ENCODE measurements around the gene SYAP1.

DNA sequence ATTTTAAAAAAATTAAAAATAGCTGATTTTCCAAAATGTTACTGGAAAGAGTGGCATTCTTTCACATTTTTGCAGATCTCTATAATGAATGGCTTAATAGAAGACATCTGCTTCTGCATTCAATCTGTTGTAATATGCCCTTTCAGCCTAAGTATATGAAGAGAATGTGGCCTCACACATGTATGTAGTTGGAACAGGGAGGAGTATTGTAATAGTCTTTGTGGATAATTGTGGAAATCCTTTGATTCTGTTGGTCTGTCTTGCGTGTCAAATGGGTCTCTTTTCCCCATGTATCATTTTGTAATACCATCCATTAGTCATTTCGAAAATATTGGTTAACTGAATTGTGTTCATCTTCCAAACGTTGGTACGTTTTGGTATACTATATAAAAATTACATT lies 78.4 kb downstream of the SYAP1 start:
- TF ChIP-seq SP1 (IDR thresholded peaks at IDR 0.05) (no peak), RAD21 (IDR thresholded peaks at IDR 0.05) (no peak), NR2F2 (IDR thresholded peaks at IDR 0.05) (no peak), REST (IDR thresholded peaks at IDR 0.05) (no peak), ZBTB33 (IDR thresholded peaks at IDR 0.05) (no peak), YY1 (IDR thresholded peaks at IDR 0.05) (no peak), TAF1 (conservative IDR thresholded peaks at IDR 0.05) (no peak), MAX (IDR thresholded peaks at IDR 0.05) (no peak), EGR1 (IDR thresholded peaks at IDR 0.05; ENCODE audit: low read depth in 2 of 2) (no peak)
- TF ChIP-seq, protein P1, sequence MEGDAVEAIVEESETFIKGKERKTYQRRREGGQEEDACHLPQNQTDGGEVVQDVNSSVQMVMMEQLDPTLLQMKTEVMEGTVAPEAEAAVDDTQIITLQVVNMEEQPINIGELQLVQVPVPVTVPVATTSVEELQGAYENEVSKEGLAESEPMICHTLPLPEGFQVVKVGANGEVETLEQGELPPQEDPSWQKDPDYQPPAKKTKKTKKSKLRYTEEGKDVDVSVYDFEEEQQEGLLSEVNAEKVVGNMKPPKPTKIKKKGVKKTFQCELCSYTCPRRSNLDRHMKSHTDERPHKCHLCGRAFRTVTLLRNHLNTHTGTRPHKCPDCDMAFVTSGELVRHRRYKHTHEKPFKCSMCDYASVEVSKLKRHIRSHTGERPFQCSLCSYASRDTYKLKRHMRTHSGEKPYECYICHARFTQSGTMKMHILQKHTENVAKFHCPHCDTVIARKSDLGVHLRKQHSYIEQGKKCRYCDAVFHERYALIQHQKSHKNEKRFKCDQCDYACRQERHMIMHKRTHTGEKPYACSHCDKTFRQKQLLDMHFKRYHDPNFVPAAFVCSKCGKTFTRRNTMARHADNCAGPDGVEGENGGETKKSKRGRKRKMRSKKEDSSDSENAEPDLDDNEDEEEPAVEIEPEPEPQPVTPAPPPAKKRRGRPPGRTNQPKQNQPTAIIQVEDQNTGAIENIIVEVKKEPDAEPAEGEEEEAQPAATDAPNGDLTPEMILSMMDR (IDR thresholded peaks at IDR 0.05; ENCODE audit: low read depth, low read length, missing input control), result no peak

All from liver (tissue), 3 donors.